Measurements from ENCODE around the gene ACTRT2.

ACTRT2 gene

GRCh38 chr1:3000671-3001470, 20.4 kb upstream of the ACTRT2 start:
- H2AFZ ChIP-seq (ENCODE audit: low read depth): no peak overlapping the region
- no peak overlapping the region for H3K9ac ChIP-seq
- no peak overlapping the region for H3K4me2 ChIP-seq
- H3K79me2 ChIP-seq (ENCODE audit: insufficient read depth, low read depth): no peaks in the 10 kb centered on the region
- no peak for TF ChIP-seq CTCF (conservative IDR thresholded peaks at IDR 0.05; ENCODE audit: low read depth, low read length)
- no peak overlapping the region for H3K4me3 ChIP-seq (IDR thresholded peaks at IDR 0.05; ENCODE audit: insufficient read depth, low read depth, low read length)
- no peaks in the 10 kb centered on the region for H3K36me3 ChIP-seq (ENCODE audit: insufficient read depth)
- H3K4me1 ChIP-seq (ENCODE audit: low read depth, poor library complexity, severe bottlenecking): no peaks in the 10 kb centered on the region
- H3K27me3 ChIP-seq (ENCODE audit: insufficient read depth, low read depth): peaks cover 11% of the 10 kb centered on the region
- no peak overlapping the region for H3K27ac ChIP-seq
- H4K20me1 ChIP-seq (ENCODE audit: insufficient read depth): no peaks in the 10 kb centered on the region

- no peak for TF ChIP-seq CTCF (conservative IDR thresholded peaks at IDR 0.05; ENCODE audit: low read depth, low read length)
- Histone ChIP-seq H3K4me2 (no peak overlapping the region), H4K20me1 (ENCODE audit: insufficient read depth) (no peaks in the 10 kb centered on the region), H3K27ac (no peak overlapping the region), H3K4me3 (IDR thresholded peaks at IDR 0.05; ENCODE audit: insufficient read depth, low read depth, low read length) (no peak overlapping the region), H3K27me3 (ENCODE audit: insufficient read depth, low read depth) (peaks cover 7% of the 10 kb centered on the region; the same call in 1 of the 2 replicates), H3K36me3 (ENCODE audit: insufficient read depth) (no peaks in the 10 kb centered on the region), H3K9ac (no peak overlapping the region), H3K79me2 (ENCODE audit: insufficient read depth, low read depth) (no peaks in the 10 kb centered on the region), H3K4me1 (ENCODE audit: low read depth, poor library complexity, severe bottlenecking) (no peaks in the 10 kb centered on the region), H2AFZ (ENCODE audit: low read depth) (no peak overlapping the region)
Measured at GRCh38 chr1:3001471-3002348, 19.6 kb upstream of the ACTRT2 start.

- H3K27ac ChIP-seq: no peak overlapping the region
- no peaks in the 10 kb centered on the region for H4K20me1 ChIP-seq (ENCODE audit: insufficient read depth)
- no peak for TF ChIP-seq CTCF (conservative IDR thresholded peaks at IDR 0.05; ENCODE audit: low read depth, low read length)
- H3K4me1 ChIP-seq (ENCODE audit: low read depth, poor library complexity, severe bottlenecking): no peaks in the 10 kb centered on the region
- no peak overlapping the region for H3K4me2 ChIP-seq
- no peak overlapping the region for H3K9ac ChIP-seq
- peaks cover 7% of the 10 kb centered on the region; the same call in 1 of the 2 replicates for H3K27me3 ChIP-seq (ENCODE audit: insufficient read depth, low read depth)
- no peak overlapping the region for H3K4me3 ChIP-seq (IDR thresholded peaks at IDR 0.05; ENCODE audit: insufficient read depth, low read depth, low read length)
- no peaks in the 10 kb centered on the region for H3K79me2 ChIP-seq (ENCODE audit: insufficient read depth, low read depth)
- H3K36me3 ChIP-seq (ENCODE audit: insufficient read depth): no peaks in the 10 kb centered on the region
- no peak overlapping the region for H2AFZ ChIP-seq (ENCODE audit: low read depth)
Measured at GRCh38 chr1:3002349-3003038, 18.8 kb upstream of the ACTRT2 start.

Data from KMS-11 (cell line).